OCI-LY1 (cell line): ENCODE measurements around the gene NAP1L5.

Source experiments
- H2AFZ ChIP-seq: fragments of 200-600 bp; sonication (generic), shearing (Covaris generic); 2 replicates; pipeline ENCODE4 v1.6.0; 2014; ENCODE audit warnings: antibody characterized with exemption, mild to moderate bottlenecking, low read length
- H3F3A ChIP-seq: fragments of 200-600 bp; sonication (generic), shearing (Covaris generic); 2 replicates; pipeline ENCODE4 v1.6.0; 2014; ENCODE audit warnings: mild to moderate bottlenecking, antibody characterized with exemption, low read length, moderate library complexity; ENCODE audit not compliant: insufficient read depth
- H3K27ac ChIP-seq: fragments of 200-600 bp; sonication (generic); 2 replicates; pipeline ENCODE4 v1.5.1; 2014; ENCODE audit warnings: low read length, mixed run types, mild to moderate bottlenecking, low read depth; ENCODE audit not compliant: poor library complexity, severe bottlenecking
- H3K27me3 ChIP-seq: fragments of 200-600 bp; sonication (generic); 2 replicates; pipeline ENCODE4 v1.6.0; 2014; ENCODE audit warnings: antibody characterized with exemption, mild to moderate bottlenecking, low read length, moderate library complexity; ENCODE audit not compliant: insufficient read depth
- H3K36me3 ChIP-seq: fragments of 200-600 bp; sonication (generic); 2 replicates; pipeline ENCODE4 v1.6.1; 2014; ENCODE audit warnings: mild to moderate bottlenecking, antibody characterized with exemption, low read length, moderate library complexity, mixed read lengths; ENCODE audit not compliant: insufficient read depth
- H3K4me1 ChIP-seq: fragments of 200-600 bp; sonication (generic); 2 replicates; pipeline ENCODE4 v1.5.1; 2014; ENCODE audit warnings: mild to moderate bottlenecking, low read length, moderate library complexity; ENCODE audit not compliant: insufficient read depth, severe bottlenecking
- H3K4me2 ChIP-seq: fragments of 200-600 bp; sonication (generic), shearing (Covaris generic); 2 replicates; pipeline ENCODE4 v1.6.1; 2014; ENCODE audit warnings: low read length
- H3K4me3 ChIP-seq: fragments of 200-600 bp; sonication (generic); 2 replicates; pipeline ENCODE4 v1.5.1; 2014; ENCODE audit warnings: low read length, low read depth, mild to moderate bottlenecking, mixed read lengths; ENCODE audit not compliant: poor library complexity, severe bottlenecking
- H3K79me2 ChIP-seq: fragments of 200-600 bp; shearing (Covaris generic); 2 replicates; pipeline ENCODE4 v1.6.1; 2016; ENCODE audit warnings: mixed run types, low read length, mixed read lengths; ENCODE audit not compliant: insufficient read depth
- H3K9ac ChIP-seq: fragments of 200-600 bp; sonication (generic), shearing (Covaris generic); 2 replicates; pipeline ENCODE4 v1.6.1; 2014; ENCODE audit warnings: mild to moderate bottlenecking, low read length, mixed read lengths
- H3K9me2 ChIP-seq: fragments of 200-600 bp; sonication (generic), shearing (Covaris generic); 2 replicates; pipeline ENCODE4 v1.6.1; 2014; ENCODE audit warnings: low read depth, mild to moderate bottlenecking, low read length, mixed read lengths
- H3K9me3 ChIP-seq: fragments of 200-600 bp; shearing (Covaris generic); 2 replicates; pipeline ENCODE4 v1.6.1; 2014; ENCODE audit warnings: low read length, mixed read lengths
- H4K20me1 ChIP-seq: fragments of 200-600 bp; sonication (generic), shearing (Covaris generic); 2 replicates; pipeline ENCODE4 v1.6.0; 2016; ENCODE audit warnings: mild to moderate bottlenecking, low read length; ENCODE audit not compliant: insufficient read depth
- CTCF ChIP-seq: fragments of 200-600 bp; sonication (generic), shearing (Covaris generic); IDR thresholded peaks from 2 replicates; pipeline ENCODE4 v1.5.1; 2017; ENCODE audit warnings: mild to moderate bottlenecking, antibody characterized with exemption, low read length, moderate library complexity, mixed read lengths
- EZH2 ChIP-seq: fragments of 200-600 bp; sonication (generic), shearing (Covaris generic); IDR thresholded peaks from 2 replicates; pipeline ENCODE4 v1.8.0; 2017; ENCODE audit warnings: borderline replicate concordance, mixed run types, mild to moderate bottlenecking, antibody characterized with exemption, low read length, moderate library complexity, mixed read lengths

The NAP1L5 gene

GRCh38 chr4:88745581-88746163, 48.0 kb upstream of the NAP1L5 start:
- Histone ChIP-seq H3F3A (no peaks in the 10 kb centered on the region), H2AFZ (no peak overlapping the region), H3K4me3 (no peak overlapping the region), H3K27me3 (no peaks in the 10 kb centered on the region), H4K20me1 (no peaks in the 10 kb centered on the region), H3K4me1 (no peaks in the 10 kb centered on the region), H3K36me3 (no peaks in the 10 kb centered on the region), H3K4me2 (no peak overlapping the region), H3K27ac (no peak overlapping the region), H3K9me3 (no peaks in the 10 kb centered on the region), H3K9me2 (no peaks in the 10 kb centered on the region), H3K79me2 (no peaks in the 10 kb centered on the region), H3K9ac (no peak overlapping the region)
- TF ChIP-seq CTCF (no peak), EZH2 (no peak)

GRCh38 chr4:88745175-88745574, 47.5 kb upstream of the NAP1L5 start:
- H3K4me3 ChIP-seq, result no peak overlapping the region
- H3K36me3 ChIP-seq, result no peaks in the 10 kb centered on the region
- H3K9me2 ChIP-seq, result no peaks in the 10 kb centered on the region
- no peak overlapping the region for H3K9ac ChIP-seq
- no peak overlapping the region for H3K4me2 ChIP-seq
- no peaks in the 10 kb centered on the region for H3K79me2 ChIP-seq
- H3K9me3 ChIP-seq, result no peaks in the 10 kb centered on the region
- no peaks in the 10 kb centered on the region for H4K20me1 ChIP-seq
- H3F3A ChIP-seq, result no peaks in the 10 kb centered on the region
- no peak overlapping the region for H2AFZ ChIP-seq
- no peaks in the 10 kb centered on the region for H3K27me3 ChIP-seq
- H3K4me1 ChIP-seq, result no peaks in the 10 kb centered on the region
- TF ChIP-seq EZH2, result no peak
- H3K27ac ChIP-seq, result no peak overlapping the region

GRCh38 chr4:88744609-88745008, 47.0 kb upstream of the NAP1L5 start:
- H3K4me2 ChIP-seq, result no peak overlapping the region

More at GRCh38 chr4:88744609-88745008, 47.0 kb upstream of the NAP1L5 start:
- no peak overlapping the region for H3K9ac ChIP-seq
- H3K9me2 ChIP-seq, result no peaks in the 10 kb centered on the region
- H3K36me3 ChIP-seq, result no peaks in the 10 kb centered on the region
- H3K9me3 ChIP-seq, result no peaks in the 10 kb centered on the region
- H3K4me1 ChIP-seq, result no peaks in the 10 kb centered on the region
- H3K27ac ChIP-seq, result no peak overlapping the region
- no peaks in the 10 kb centered on the region for H4K20me1 ChIP-seq
- no peaks in the 10 kb centered on the region for H3K27me3 ChIP-seq
- H3F3A ChIP-seq, result no peaks in the 10 kb centered on the region
- H3K4me3 ChIP-seq, result no peak overlapping the region
- TF ChIP-seq CTCF (no peak), EZH2 (no peak)
- H2AFZ ChIP-seq, result no peak overlapping the region
- H3K79me2 ChIP-seq, result no peaks in the 10 kb centered on the region
